Transverse colon (tissue), 3 donors: Measurements from ENCODE around the gene RRBP1.

Source experiments
- CTCF ChIP-seq, 5 experiments: fragments of 200-600 bp in 3 of 5; fragments of 450-650 bp in 2 of 5; sonication (generic) in 3 of 5; IDR thresholded peaks; 1 replicate in 2 of 5; 2 replicates in 3 of 5; pipeline ENCODE4 v1.5.1; 2016 to 2017; ENCODE audit warnings: antibody characterized with exemption in 5 of 5, inconsistent platforms in 3 of 5, mild to moderate bottlenecking in 2 of 5, moderate library complexity in 1 of 5
- POLR2A ChIP-seq: fragments of 450-650 bp; IDR thresholded peaks from one replicate; pipeline ENCODE4 v1.6.1; 2016; ENCODE audit warnings: antibody characterized with exemption, mild to moderate bottlenecking, moderate library complexity

GRCh38 chr20:17646209-17646960 lies 35.7 kb downstream of the RRBP1 start:
- TF ChIP-seq CTCF (IDR thresholded peaks at IDR 0.05) (no peak), POLR2A (no peak)
